ENCODE measurements around the gene IRAK1. TPM values are rescaled to one million over a fixed set of nuclear protein-coding genes. Genes with fewer than 3 reads are reported as not detected.

Gene IRAK1
- total RNA-seq, 1 donor from 2014 or later = 96.9 TPM

DNA sequence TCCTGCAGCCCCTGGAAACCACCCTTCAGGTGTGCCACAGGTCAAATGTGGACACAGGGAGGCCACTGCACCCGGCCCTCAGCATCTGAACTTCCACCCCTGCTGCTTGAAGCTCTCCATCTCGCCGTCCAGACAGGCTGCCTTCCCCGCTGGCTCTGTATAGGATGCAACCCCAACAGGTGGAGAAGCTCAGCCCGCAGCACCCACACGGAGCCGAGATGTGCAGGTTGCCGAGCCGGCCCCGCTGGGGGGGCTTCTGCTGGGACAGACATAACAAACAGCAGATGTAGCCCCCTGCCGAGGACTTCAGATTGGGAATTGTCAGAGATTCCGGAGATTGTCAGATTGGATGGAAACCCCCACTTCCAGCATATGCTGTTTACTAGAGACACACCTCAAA lies 26.6 kb downstream of the IRAK1 start:
- H3K9me3 Mint-ChIP-seq (ENCODE audit: low read depth) = peaks cover 3% of the 10 kb centered on the region
- peak overlapping the region; percentile 71 for H3K27ac Mint-ChIP-seq
- no peak overlapping the region for H3K4me3 Mint-ChIP-seq (ENCODE audit: low read depth)
- peaks cover 2% of the 10 kb centered on the region for H3K36me3 Mint-ChIP-seq (ENCODE audit: insufficient read depth)
- TF ChIP-seq, protein P1, sequence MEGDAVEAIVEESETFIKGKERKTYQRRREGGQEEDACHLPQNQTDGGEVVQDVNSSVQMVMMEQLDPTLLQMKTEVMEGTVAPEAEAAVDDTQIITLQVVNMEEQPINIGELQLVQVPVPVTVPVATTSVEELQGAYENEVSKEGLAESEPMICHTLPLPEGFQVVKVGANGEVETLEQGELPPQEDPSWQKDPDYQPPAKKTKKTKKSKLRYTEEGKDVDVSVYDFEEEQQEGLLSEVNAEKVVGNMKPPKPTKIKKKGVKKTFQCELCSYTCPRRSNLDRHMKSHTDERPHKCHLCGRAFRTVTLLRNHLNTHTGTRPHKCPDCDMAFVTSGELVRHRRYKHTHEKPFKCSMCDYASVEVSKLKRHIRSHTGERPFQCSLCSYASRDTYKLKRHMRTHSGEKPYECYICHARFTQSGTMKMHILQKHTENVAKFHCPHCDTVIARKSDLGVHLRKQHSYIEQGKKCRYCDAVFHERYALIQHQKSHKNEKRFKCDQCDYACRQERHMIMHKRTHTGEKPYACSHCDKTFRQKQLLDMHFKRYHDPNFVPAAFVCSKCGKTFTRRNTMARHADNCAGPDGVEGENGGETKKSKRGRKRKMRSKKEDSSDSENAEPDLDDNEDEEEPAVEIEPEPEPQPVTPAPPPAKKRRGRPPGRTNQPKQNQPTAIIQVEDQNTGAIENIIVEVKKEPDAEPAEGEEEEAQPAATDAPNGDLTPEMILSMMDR (IDR thresholded peaks at IDR 0.05; ENCODE audit: unreplicated experiment) = no peak
- H3K27me3 Mint-ChIP-seq = no peaks in the 10 kb centered on the region
- no peak for DNase-seq (ENCODE audit: low spot score, unreplicated experiment)
- H3K4me1 Mint-ChIP-seq (ENCODE audit: low read depth) = no peaks in the 10 kb centered on the region

DNA sequence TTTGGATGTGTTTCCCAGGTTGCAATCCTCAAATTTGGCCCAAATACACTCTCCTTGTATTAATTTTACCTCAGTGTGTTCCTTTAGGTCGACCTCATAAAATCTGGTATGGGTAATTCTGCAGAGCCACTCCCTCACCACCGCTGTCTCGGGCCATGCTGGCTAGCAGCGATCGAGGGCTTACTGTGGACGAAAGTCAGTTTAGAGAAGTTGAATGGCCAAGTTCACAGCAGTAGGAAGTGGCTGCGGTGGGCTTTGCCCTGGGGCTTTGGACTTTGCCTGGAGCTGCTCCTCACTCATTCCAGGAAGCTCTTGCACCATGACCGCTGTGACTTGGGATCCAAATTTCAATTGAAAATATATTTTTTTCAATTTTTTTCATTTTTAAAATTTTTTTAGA lies 27.5 kb downstream of the IRAK1 start:
- H3K9me3 Mint-ChIP-seq (ENCODE audit: low read depth) = peaks cover 3% of the 10 kb centered on the region
- no peak for DNase-seq (ENCODE audit: low spot score, unreplicated experiment)
- no peaks in the 10 kb centered on the region for H3K27me3 Mint-ChIP-seq
- H3K4me1 Mint-ChIP-seq (ENCODE audit: low read depth) = no peaks in the 10 kb centered on the region
- no peak overlapping the region for H3K4me3 Mint-ChIP-seq (ENCODE audit: low read depth)
- H3K36me3 Mint-ChIP-seq (ENCODE audit: insufficient read depth) = peaks cover 2% of the 10 kb centered on the region
- H3K27ac Mint-ChIP-seq = no peak overlapping the region
- TF ChIP-seq, protein P1 (IDR thresholded peaks at IDR 0.05; ENCODE audit: unreplicated experiment) = no peak

DNA sequence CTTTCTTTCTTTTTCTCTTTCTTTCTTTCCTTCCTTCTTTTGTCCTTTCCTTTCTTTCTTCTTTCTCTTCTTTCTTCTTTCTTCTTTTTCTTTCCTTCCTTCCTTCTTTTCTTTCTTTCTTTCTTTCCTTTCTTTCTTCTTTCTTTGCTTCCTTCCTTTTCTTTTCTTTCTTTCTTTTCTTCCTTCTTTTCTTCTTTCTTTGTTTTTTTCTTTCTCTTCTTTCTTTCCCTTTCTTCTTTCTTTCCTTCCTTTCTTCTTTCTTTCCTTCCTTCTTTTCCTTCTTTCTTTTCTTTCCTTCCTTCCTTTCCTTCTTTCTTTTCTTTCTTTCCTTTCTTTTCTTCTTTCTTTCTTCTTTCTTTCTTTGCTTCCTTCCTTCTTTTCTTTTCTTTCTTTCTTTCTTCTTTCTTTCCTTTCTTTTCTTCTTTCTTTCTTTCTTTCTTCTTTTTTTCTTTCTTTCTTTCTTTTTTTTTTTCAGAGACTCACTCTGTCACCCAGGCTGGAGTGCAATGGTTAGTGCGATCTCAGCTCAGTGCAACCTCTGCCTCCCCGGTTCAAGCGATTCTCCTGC lies 28.6 kb downstream of the IRAK1 start:
- Mint-ChIP-seq H3K27ac (no peak overlapping the region), H3K36me3 (ENCODE audit: insufficient read depth) (peaks cover 2% of the 10 kb centered on the region), H3K27me3 (no peaks in the 10 kb centered on the region), H3K9me3 (ENCODE audit: low read depth) (no peaks in the 10 kb centered on the region), H3K4me3 (ENCODE audit: low read depth) (no peak overlapping the region), H3K4me1 (ENCODE audit: low read depth) (no peaks in the 10 kb centered on the region)
- DNase-seq (ENCODE audit: low spot score, unreplicated experiment) = no peak
- TF ChIP-seq, protein P1 (IDR thresholded peaks at IDR 0.05; ENCODE audit: unreplicated experiment) = no peak

DNA sequence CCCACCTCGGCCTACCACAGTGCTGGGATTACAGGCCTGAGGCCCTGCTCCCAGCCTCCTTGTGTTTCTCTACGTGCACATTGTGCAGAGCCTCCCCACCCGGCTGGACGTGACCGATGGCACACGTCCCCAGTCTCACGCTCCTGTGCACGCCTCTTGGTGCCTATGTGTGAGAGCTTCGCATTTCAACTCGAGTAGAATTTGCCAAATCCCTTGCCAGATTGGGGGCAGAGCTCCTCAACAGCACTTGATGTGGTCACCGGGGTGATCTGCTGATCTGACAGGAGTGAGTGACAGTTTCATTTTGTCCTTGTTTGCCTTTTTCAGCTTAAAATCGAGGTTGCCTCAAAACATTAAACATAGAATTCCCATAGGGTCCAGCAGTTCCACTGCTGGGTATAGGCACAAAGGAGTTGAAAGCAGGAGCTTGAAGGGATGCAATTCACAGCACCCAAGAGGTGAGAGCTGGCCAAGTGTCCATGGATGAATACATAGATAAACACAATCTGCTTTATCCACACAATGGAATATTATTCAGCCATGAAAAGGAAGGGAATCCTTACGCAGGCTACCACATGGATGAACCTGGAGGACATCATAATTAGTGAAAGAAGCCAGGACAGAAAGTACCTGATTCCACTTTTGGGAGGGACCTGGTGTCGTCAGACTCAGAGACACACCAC lies 29.6 kb downstream of the IRAK1 start:
- no peaks in the 10 kb centered on the region for H3K9me3 Mint-ChIP-seq (ENCODE audit: low read depth)
- TF ChIP-seq, protein P1 (IDR thresholded peaks at IDR 0.05; ENCODE audit: unreplicated experiment) = no peak
- H3K27ac Mint-ChIP-seq = no peak overlapping the region
- no peak for DNase-seq (ENCODE audit: low spot score, unreplicated experiment)
- no peaks in the 10 kb centered on the region for H3K4me1 Mint-ChIP-seq (ENCODE audit: low read depth)
- H3K27me3 Mint-ChIP-seq = no peaks in the 10 kb centered on the region
- H3K36me3 Mint-ChIP-seq (ENCODE audit: insufficient read depth) = peaks cover 2% of the 10 kb centered on the region
- no peak overlapping the region for H3K4me3 Mint-ChIP-seq (ENCODE audit: low read depth)

DNA sequence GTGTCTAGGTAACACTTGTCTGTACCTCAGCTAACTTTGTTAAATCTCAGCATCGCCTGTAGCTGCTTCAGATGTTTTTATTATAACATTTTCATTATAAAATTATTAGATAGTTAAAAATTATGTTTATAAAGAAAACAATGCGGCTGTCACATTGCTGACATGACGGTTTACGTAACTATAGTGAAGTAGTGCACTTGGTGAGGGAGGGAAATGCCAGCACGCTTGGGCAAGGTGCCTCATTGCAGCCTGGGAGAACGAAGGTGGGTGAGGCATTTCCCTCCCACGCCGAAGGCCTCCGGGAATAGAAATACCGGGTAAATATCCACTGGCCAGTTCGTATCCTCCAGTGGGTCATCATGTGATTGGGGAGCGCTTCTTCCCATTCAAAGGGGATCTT lies 31.2 kb downstream of the IRAK1 start:
- no peak for DNase-seq (ENCODE audit: low spot score, unreplicated experiment)
- no peak overlapping the region for H3K27ac Mint-ChIP-seq
- no peaks in the 10 kb centered on the region for H3K4me1 Mint-ChIP-seq (ENCODE audit: low read depth)
- no peaks in the 10 kb centered on the region for H3K27me3 Mint-ChIP-seq
- H3K36me3 Mint-ChIP-seq (ENCODE audit: insufficient read depth) = peaks cover 2% of the 10 kb centered on the region
- H3K9me3 Mint-ChIP-seq (ENCODE audit: low read depth) = no peaks in the 10 kb centered on the region
- no peak overlapping the region for H3K4me3 Mint-ChIP-seq (ENCODE audit: low read depth)
- TF ChIP-seq, protein P1 (IDR thresholded peaks at IDR 0.05; ENCODE audit: unreplicated experiment) = no peak
